GM19035 (cell line): ENCODE data around the gene MTA2.

ENCODE experiments used
- ATAC-seq: cut with Tn5 transposase; IDR thresholded peaks from one replicate; pipeline ENCODE4 v1.9.1; 2021; ENCODE audit not compliant: unreplicated experiment

Gene MTA2

GRCh38 chr11:62547691-62548281 is 53.9 kb downstream of the MTA2 start:
- ATAC-seq: no peak

- ATAC-seq: no peak
Measured at GRCh38 chr11:62546929-62547625, 54.6 kb downstream of the MTA2 start.

- no peak for ATAC-seq
Measured at GRCh38 chr11:62546244-62546928, 55.3 kb downstream of the MTA2 start, which contains the start of gene AHNAK. Gene AHNAK, minus strand, starts transcription at chr11:62546806. Its CDS starts 10,708 bp downstream, at chr11:62536098.

GRCh38 chr11:62545437-62546243 is 56.0 kb downstream of the MTA2 start:
- ATAC-seq: no peak

- ATAC-seq: no peak
Measured at GRCh38 chr11:62544581-62545436, 56.9 kb downstream of the MTA2 start.

- ATAC-seq: no peak
Measured at GRCh38 chr11:62543680-62544444, 57.8 kb downstream of the MTA2 start.
